IMR-90 (cell line): ENCODE measurements around the gene P4HA1. TPM values are rescaled to one million over a fixed set of nuclear protein-coding genes. Genes with fewer than 3 reads are reported as not detected.

Experiments
- ATAC-seq: fragments of 200-7000 bp; cut with Tn5 transposase; 2 replicates; pipeline ENCODE4 v1.9.1; 2020; ENCODE audit warnings: low read depth, mild to moderate bottlenecking, moderate library complexity
- BruUV-seq: library from RNA; stranded (reverse); fragments of 400-500 nt; replicated peaks from 2 replicates; lab custom pipeline; 2021; lab: Mats Ljungman, UMichigan
- CTCF ChIA-PET: fragments of 300-600 bp; formaldehyde crosslinking; extraction: SDS; loops from one replicate; lab custom pipeline; 2021; ENCODE audit warnings: antibody characterized with exemption; lab: Yijun Ruan, JAX
- POLR2A ChIA-PET: fragments of 300-600 bp; sonication (Branson Sonifier 250); formaldehyde crosslinking; loops from one replicate; lab custom pipeline; 2022; ENCODE audit warnings: antibody characterized with exemption; ENCODE audit not compliant: unreplicated experiment; lab: Charles Lee
- DNase-seq: peaks from one replicate; pipeline ENCODE4 v3.0.0; 2013
- H2AFZ ChIP-seq: replicated peaks from 2 replicates; pipeline ENCODE3; 2013; ENCODE audit warnings: low read length, mild to moderate bottlenecking; ENCODE audit not compliant: poor library complexity
- H2AK5ac ChIP-seq: 2 replicates; pipeline ENCODE4 v1.6.1; 2013; ENCODE audit warnings: low read depth, low read length, inconsistent platforms
- H2AK9ac ChIP-seq: replicated peaks from 2 replicates; pipeline ENCODE3; 2013; ENCODE audit warnings: mild to moderate bottlenecking, low read depth, low read length, moderate library complexity; ENCODE audit not compliant: poor library complexity
- H2BK120ac ChIP-seq: 2 replicates; pipeline ENCODE4 v1.6.1; 2013; ENCODE audit warnings: low read depth, low read length, inconsistent platforms
- H2BK15ac ChIP-seq: 3 replicates; pipeline ENCODE4 v1.6.1; 2013; ENCODE audit warnings: low read depth, low read length, inconsistent platforms
- H2BK20ac ChIP-seq: 2 replicates; pipeline ENCODE4 v1.6.1; 2013; ENCODE audit warnings: low read depth, mild to moderate bottlenecking, inconsistent platforms, low read length, moderate library complexity
- H2BK5ac ChIP-seq: 2 replicates; pipeline ENCODE4 v1.6.1; 2013; ENCODE audit warnings: mild to moderate bottlenecking, low read depth, low read length, inconsistent platforms; ENCODE audit not compliant: poor library complexity, severe bottlenecking
- H3K14ac ChIP-seq: replicated peaks from 2 replicates; pipeline ENCODE4 v1.6.1; 2013; ENCODE audit warnings: low read depth, low read length, inconsistent platforms
- H3K18ac ChIP-seq: 2 replicates; pipeline ENCODE4 v1.6.1; 2013; ENCODE audit warnings: low read depth, low read length, control low read depth
- H3K23ac ChIP-seq: 2 replicates; pipeline ENCODE4 v1.6.1; 2013; ENCODE audit warnings: low read depth, low read length, inconsistent platforms
- H3K27ac ChIP-seq: 2 replicates; pipeline ENCODE4 v1.5.1; 2013; ENCODE audit warnings: mild to moderate bottlenecking, control low read depth, low read length; ENCODE audit not compliant: insufficient read depth
- H3K27me3 ChIP-seq: 2 replicates; pipeline ENCODE4 v1.6.1; 2013; ENCODE audit warnings: low read length; ENCODE audit not compliant: control insufficient read depth, insufficient read depth
- H3K36me3 ChIP-seq: 2 replicates; pipeline ENCODE4 v1.6.1; 2013; ENCODE audit warnings: low read length, mixed read lengths; ENCODE audit not compliant: control insufficient read depth, insufficient read depth
- H3K4ac ChIP-seq: 2 replicates; pipeline ENCODE4 v1.6.1; 2013; ENCODE audit warnings: low read depth, low read length, inconsistent platforms
- H3K4me1 ChIP-seq: 2 replicates; pipeline ENCODE4 v1.6.1; 2013; ENCODE audit warnings: low read length, mixed read lengths; ENCODE audit not compliant: control insufficient read depth, insufficient read depth
- H3K4me2 ChIP-seq: 2 replicates; pipeline ENCODE4 v1.6.1; 2013; ENCODE audit warnings: low read depth, mild to moderate bottlenecking, control low read depth, low read length, moderate library complexity
- H3K4me3 ChIP-seq: 2 replicates; pipeline ENCODE4 v1.5.1; 2013; ENCODE audit warnings: low read depth, mild to moderate bottlenecking, control low read depth, low read length, moderate library complexity; ENCODE audit not compliant: insufficient read depth
- H3K56ac ChIP-seq: 2 replicates; pipeline ENCODE4 v1.6.1; 2013; ENCODE audit warnings: low read length, inconsistent platforms; ENCODE audit not compliant: insufficient read depth; ENCODE audit errors: extremely low read depth
- H3K79me1 ChIP-seq, 2 experiments: 2 replicates each; pipeline ENCODE4 v1.6.1; 2013; ENCODE audit warnings: low read length in 2 of 2, inconsistent platforms in 1 of 2, low read depth in 1 of 2
- H3K9ac ChIP-seq: 2 replicates; pipeline ENCODE4 v1.6.1; 2013; ENCODE audit warnings: low read depth, low read length, control low read depth
- H3K9me1 ChIP-seq: 2 replicates; pipeline ENCODE4 v1.6.1; 2013; ENCODE audit warnings: low read length, inconsistent platforms; ENCODE audit not compliant: insufficient read depth
- H3K9me3 ChIP-seq: 2 replicates; pipeline ENCODE4 v1.6.1; 2013; ENCODE audit warnings: low read length; ENCODE audit not compliant: control insufficient read depth, insufficient read depth
- H4K20me1 ChIP-seq: 2 replicates; pipeline ENCODE4 v1.6.1; 2013; ENCODE audit warnings: low read length, inconsistent platforms; ENCODE audit not compliant: insufficient read depth
- H4K5ac ChIP-seq: 2 replicates; pipeline ENCODE4 v1.6.1; 2013; ENCODE audit warnings: mild to moderate bottlenecking, low read depth, low read length, control low read depth
- H4K8ac ChIP-seq, 2 experiments: 2 replicates each; pipeline ENCODE4 v1.6.1; 2013; ENCODE audit warnings: low read depth in 2 of 2, low read length in 2 of 2, control low read depth in 1 of 2, inconsistent platforms in 1 of 2
- H4K91ac ChIP-seq: 2 replicates; pipeline ENCODE4 v1.6.1; 2013; ENCODE audit warnings: low read depth, low read length, inconsistent platforms; ENCODE audit not compliant: insufficient read depth
- POLR2A ChIP-seq: IDR thresholded peaks from 2 replicates; pipeline ENCODE4 v1.6.1; 2012; ENCODE audit warnings: mild to moderate bottlenecking, low read depth, low read length
- RAD21 ChIP-seq: IDR thresholded peaks from 2 replicates; pipeline ENCODE4 v1.6.1; 2012; ENCODE audit warnings: low read length, improper control_type of control experiment
- RCOR1 ChIP-seq: IDR thresholded peaks from 2 replicates; pipeline ENCODE4 v1.6.1; 2012; ENCODE audit warnings: mild to moderate bottlenecking, low read length, improper control_type of control experiment; ENCODE audit not compliant: insufficient replicate concordance
- WGBS, 2 experiments: methylation state at CpG; one replicate each; pipeline versions ENCODE4 v1.1.5 to v1.1.7; 2013; ENCODE audit warnings: missing lambda C conversion rate in 2 of 2; ENCODE audit not compliant: insufficient read length in 1 of 2; ENCODE audit errors: extremely low coverage in 2 of 2; 5-methylcytosine and 5-hydroxymethylcytosine counted together
- dilution Hi-C: fragments of 300-500 bp; cut with HindIII; formaldehyde crosslinking; loops from one replicate; pipeline ENCODE4 v1.14.3; 2018; ENCODE audit warnings: low sequenced_read_pairs; ENCODE audit not compliant: unreplicated experiment
- in situ Hi-C: fragments of 300-500 bp; cut with MboI; formaldehyde crosslinking; loops from 3 replicates; pipeline ENCODE4 v1.14.3; 2019; ENCODE audit warnings: low sequenced_read_pairs, inconsistent platforms, mixed read lengths
- intact Hi-C: fragments of 100-400 bp; cut with micrococcal nuclease; formaldehyde crosslinking; loops from 2 replicates; pipeline ENCODE4 v1.10.0; 2022
- polyA plus RNA-seq, 3 experiments: library from polyadenylated mRNA; depleted of rRNA; stranded (reverse); fragments of >200 nt; gene quantifications; 2 replicates each; pipeline ENCODE4 v1.2.3, GENCODE V29; 2012; ENCODE audit warnings: low replicate concordance in 1 of 3
- total RNA-seq: library from RNA; depleted of rRNA; stranded (reverse); fragments of >200 nt; gene quantifications from 2 replicates; pipeline ENCODE4 v1.2.3, GENCODE V29; 2012

P4HA1 gene
- total and polyA plus RNA-seq, 2 of the 4 experiments (the other 2 are of a cell fraction), result 178 to 241 TPM

DNA sequence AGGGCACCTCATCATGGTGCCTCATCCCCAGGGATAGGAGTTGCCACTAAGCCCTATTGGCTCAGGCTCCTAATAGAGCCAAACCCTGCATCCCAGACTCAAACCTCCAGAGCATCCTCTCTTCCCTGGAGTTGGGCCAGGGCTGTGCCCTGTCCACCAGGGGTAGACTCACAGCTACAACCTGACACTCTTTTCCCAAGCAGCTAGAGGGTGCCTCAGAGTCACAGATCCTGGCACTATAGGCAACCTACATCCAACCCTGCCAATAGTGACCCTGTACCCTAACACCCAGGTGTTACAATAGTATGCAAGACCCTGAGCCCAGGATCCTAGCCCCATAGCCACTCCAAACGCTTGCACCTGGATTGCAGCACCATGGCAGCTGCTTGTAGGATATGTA is 78.0 kb downstream of the P4HA1 start:
- Histone ChIP-seq H3K56ac (no peak overlapping the region), H4K5ac (no peak overlapping the region), H4K91ac (no peak overlapping the region), H3K27me3 (no peaks in the 10 kb centered on the region), H2AK9ac (no peak overlapping the region), H2BK20ac (no peak overlapping the region), H3K4me3 (no peak overlapping the region), H2AFZ (no peak overlapping the region), H2BK120ac (no peak overlapping the region), H2AK5ac (no peak overlapping the region), H3K4me1 (peaks cover 12% of the 10 kb centered on the region), H3K18ac (no peak overlapping the region), H4K8ac (no peak overlapping the region), H3K9me1 (peaks cover 18% of the 10 kb centered on the region), H3K4ac (no peak overlapping the region), H4K20me1 (peaks cover 28% of the 10 kb centered on the region), H3K9me3 (no peaks in the 10 kb centered on the region), H3K4me2 (no peak overlapping the region), H3K79me1 (peaks cover 19 to 49% of the 10 kb centered on the region in 2 experiments), H3K36me3 (peaks cover 43% of the 10 kb centered on the region), H3K23ac (no peak overlapping the region), H2BK5ac (no peak overlapping the region), H2BK15ac (no peak overlapping the region), H3K9ac (no peak overlapping the region), H3K14ac (no peak overlapping the region), H3K27ac (no peak overlapping the region)
- TF ChIP-seq RCOR1, result no peak
- no peak for TF ChIP-seq POLR2A
- no peak for TF ChIP-seq RAD21
- BruUV-seq, result no TSS peak
- ChIA-PET CTCF (no interaction called here), POLR2A (no interaction called here)
- in situ Hi-C loops (no loop called here), dilution Hi-C loops (no loop called here), intact Hi-C loops (no loop called here)
- WGBS, 2 experiments, result no CpG with 5 or more reads among the region's 1 CpG
- no peak; the same call in 1 of the 2 replicates for ATAC-seq
- DNase-seq, result no peak
